Sigmoid colon (tissue), 4 donors: Measurements from ENCODE around the gene PRKCB.
"Not testable (repeated sequence)": the region's sequence is repeated elsewhere in the genome, so short reads cannot be mapped to it uniquely, and the experiment has no call there.

Experiments
- POLR2A ChIP-seq, 2 donors: fragments of 450-650 bp; IDR thresholded peaks; one replicate each; pipeline ENCODE4 v1.6.1; 2016; ENCODE audit warnings: antibody characterized with exemption in 2 of 2, mild to moderate bottlenecking in 2 of 2, moderate library complexity in 2 of 2
- POLR2AphosphoS5 ChIP-seq, 4 donors: sonication (generic); formaldehyde crosslinking; IDR thresholded peaks; one replicate each; pipeline ENCODE4 v1.6.1; 2017; ENCODE audit warnings: antibody characterized with exemption in 4 of 4
- TF ChIP-seq, protein P1 (sequence below), 4 experiments: fragments of 450-650 bp in 3 of 4; fragments of 200-600 bp in 1 of 4; IDR thresholded peaks; one replicate each; pipeline ENCODE4 v1.5.1; 2016 to 2019; ENCODE audit warnings: antibody characterized with exemption in 4 of 4, mild to moderate bottlenecking in 3 of 4, moderate library complexity in 2 of 4

DNA sequence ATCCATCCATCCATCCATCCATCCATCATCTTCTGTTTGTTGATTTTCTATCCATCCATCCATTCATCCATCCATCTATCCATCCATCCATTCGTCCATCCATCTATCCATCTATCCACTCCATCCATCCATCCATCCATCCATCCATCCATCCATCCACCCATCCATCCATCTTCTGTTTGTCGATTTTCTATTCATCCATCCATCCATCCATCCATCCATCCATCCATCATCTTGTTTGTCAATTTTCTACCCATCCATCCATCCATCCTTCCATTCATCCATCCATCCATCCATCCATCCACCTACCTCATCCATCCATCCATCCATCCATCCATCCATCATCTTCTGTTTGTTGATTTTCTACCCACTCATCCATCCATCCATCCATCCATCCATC, 97.9 kb downstream of the PRKCB start:
- TF ChIP-seq, protein P1, sequence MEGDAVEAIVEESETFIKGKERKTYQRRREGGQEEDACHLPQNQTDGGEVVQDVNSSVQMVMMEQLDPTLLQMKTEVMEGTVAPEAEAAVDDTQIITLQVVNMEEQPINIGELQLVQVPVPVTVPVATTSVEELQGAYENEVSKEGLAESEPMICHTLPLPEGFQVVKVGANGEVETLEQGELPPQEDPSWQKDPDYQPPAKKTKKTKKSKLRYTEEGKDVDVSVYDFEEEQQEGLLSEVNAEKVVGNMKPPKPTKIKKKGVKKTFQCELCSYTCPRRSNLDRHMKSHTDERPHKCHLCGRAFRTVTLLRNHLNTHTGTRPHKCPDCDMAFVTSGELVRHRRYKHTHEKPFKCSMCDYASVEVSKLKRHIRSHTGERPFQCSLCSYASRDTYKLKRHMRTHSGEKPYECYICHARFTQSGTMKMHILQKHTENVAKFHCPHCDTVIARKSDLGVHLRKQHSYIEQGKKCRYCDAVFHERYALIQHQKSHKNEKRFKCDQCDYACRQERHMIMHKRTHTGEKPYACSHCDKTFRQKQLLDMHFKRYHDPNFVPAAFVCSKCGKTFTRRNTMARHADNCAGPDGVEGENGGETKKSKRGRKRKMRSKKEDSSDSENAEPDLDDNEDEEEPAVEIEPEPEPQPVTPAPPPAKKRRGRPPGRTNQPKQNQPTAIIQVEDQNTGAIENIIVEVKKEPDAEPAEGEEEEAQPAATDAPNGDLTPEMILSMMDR (IDR thresholded peaks at IDR 0.05) = not testable (repeated sequence)
- TF ChIP-seq POLR2A, POLR2AphosphoS5 (IDR thresholded peaks at IDR 0.05): not testable (repeated sequence)
